K562 (cell line): ENCODE results near the gene SPHK2. TPM values are rescaled to one million over a fixed set of nuclear protein-coding genes. Genes with fewer than 3 reads are reported as not detected.

Experiments
- ATF1 ChIP-seq, 2 experiments: fragments of 450-650 bp in 1 of 2; IDR thresholded peaks; 2 replicates each; pipeline ENCODE4 v1.6.1; 2016; ENCODE audit warnings: missing compliant biosample characterization in 1 of 2, missing genetic modification characterization in 1 of 2
- MEIS2 ChIP-seq: fragments of 450-650 bp; IDR thresholded peaks from 2 replicates; pipeline ENCODE4 v1.6.1; 2014; ENCODE audit warnings: mild to moderate bottlenecking; ENCODE audit not compliant: partially characterized antibody
- NR4A1 ChIP-seq, 2 experiments: fragments of 250-450 bp in 1 of 2; fragments of 450-650 bp in 1 of 2; sonication (Bioruptor Pico) in 1 of 2; IDR thresholded peaks; 2 replicates each; pipeline versions ENCODE4 v1.4.0 to v1.6.1; 2016 to 2020; ENCODE audit warnings: mild to moderate bottlenecking in 2 of 2, missing compliant biosample characterization in 1 of 2, missing genetic modification characterization in 1 of 2, moderate library complexity in 1 of 2
- NRF1 ChIP-seq, 2 experiments: fragments of 450-650 bp; IDR thresholded peaks in 1 of 2; conservative IDR thresholded peaks in 1 of 2; 2 replicates each; pipeline ENCODE4 v1.6.1; 2014; ENCODE audit warnings: mild to moderate bottlenecking in 2 of 2
- RBM25 ChIP-seq: fragments of 200-400 bp; formaldehyde crosslinking; IDR thresholded peaks from 2 replicates; pipeline ENCODE4 v1.6.1; 2018; ENCODE audit warnings: low read length, low read depth, moderate library complexity; ENCODE audit not compliant: severe bottlenecking
- TRIM28 ChIP-seq: fragments of 450-650 bp; IDR thresholded peaks from 2 replicates; pipeline ENCODE4 v1.6.1; 2017
- TSC22D4 ChIP-seq: fragments of 450-650 bp; IDR thresholded peaks from 2 replicates; pipeline ENCODE4 v1.6.1; 2016; ENCODE audit warnings: missing genetic modification characterization, missing biosample characterization, control low read depth
- ZBTB7A ChIP-seq: IDR thresholded peaks from 2 replicates; pipeline ENCODE4 v1.6.1; 2011; ENCODE audit warnings: low read depth, mild to moderate bottlenecking, low read length, moderate library complexity, borderline replicate concordance; ENCODE audit not compliant: control insufficient read depth
- ZKSCAN1 ChIP-seq: fragments of 150-350 bp; IDR thresholded peaks from 2 replicates; pipeline ENCODE4 v1.6.1; 2016; ENCODE audit warnings: low read depth, low read length
- ZNF699 ChIP-seq: fragments of 250-450 bp; sonication (Bioruptor Pico); IDR thresholded peaks from 2 replicates; pipeline ENCODE4 v1.8.0; 2021; ENCODE audit warnings: mild to moderate bottlenecking, moderate library complexity; ENCODE audit not compliant: insufficient replicate concordance
- polyA plus RNA-seq, 8 experiments: library from polyadenylated mRNA; depleted of rRNA in 4 of 8; stranded (reverse) in 5 of 8; unstranded in 3 of 8; fragments of >200 nt; fragmentation: Nextera tagmentation in 2 of 8; fragmentation: Illumina TruSeq in 1 of 8; extraction: Ambion mirVana in 2 of 8; extraction: Trizol in 1 of 8; gene quantifications; 2 replicates each; pipeline versions ENCODE4 v1.2.1 to v1.2.3, GENCODE V29; 2011 to 2014; ENCODE audit warnings: inconsistent platforms in 1 of 8, missing spikeins in 1 of 8
- total RNA-seq, 7 experiments: library from RNA; depleted of rRNA in 6 of 7; stranded (reverse); fragments of >200 nt in 6 of 7; fragmentation: Illumina TruSeq in 2 of 7; extraction: Trizol in 2 of 7; gene quantifications; 2 replicates each; pipeline versions ENCODE4 v1.2.1 to v1.2.3, GENCODE V29; 2011 to 2021; ENCODE audit warnings: low replicate concordance in 1 of 7
- TF ChIP-seq, protein P1 (sequence below), 2 experiments: fragments of 450-650 bp; formaldehyde crosslinking in 1 of 2; IDR thresholded peaks; 2 replicates each; pipeline versions ENCODE4 v1.4.0 to v1.6.1; 2014 to 2020; ENCODE audit warnings: mild to moderate bottlenecking in 2 of 2, borderline replicate concordance in 1 of 2, low read depth in 1 of 2
- TF ChIP-seq, protein P2 (sequence below), 2 experiments: fragments of 450-650 bp in 1 of 2; sonication (generic) in 1 of 2; formaldehyde crosslinking; conservative IDR thresholded peaks; 2 replicates each; pipeline versions ENCODE4 v1.4.0 to v1.8.1; 2020 to 2022; ENCODE audit warnings: mild to moderate bottlenecking in 1 of 2, missing genetic modification reagents in 1 of 2
- TF ChIP-seq, protein P3 (sequence below): sonication (generic); formaldehyde crosslinking; IDR thresholded peaks from 2 replicates; pipeline ENCODE4 v1.9.0; 2022; ENCODE audit warnings: mild to moderate bottlenecking, missing genetic modification reagents

SPHK2 gene
- total and polyA plus RNA-seq, 9 of the 15 experiments (the other 6 are each of a cell fraction or from before 2014, with no cell fraction given), result 0.10 to 15.2 (median 2.9) TPM

DNA sequence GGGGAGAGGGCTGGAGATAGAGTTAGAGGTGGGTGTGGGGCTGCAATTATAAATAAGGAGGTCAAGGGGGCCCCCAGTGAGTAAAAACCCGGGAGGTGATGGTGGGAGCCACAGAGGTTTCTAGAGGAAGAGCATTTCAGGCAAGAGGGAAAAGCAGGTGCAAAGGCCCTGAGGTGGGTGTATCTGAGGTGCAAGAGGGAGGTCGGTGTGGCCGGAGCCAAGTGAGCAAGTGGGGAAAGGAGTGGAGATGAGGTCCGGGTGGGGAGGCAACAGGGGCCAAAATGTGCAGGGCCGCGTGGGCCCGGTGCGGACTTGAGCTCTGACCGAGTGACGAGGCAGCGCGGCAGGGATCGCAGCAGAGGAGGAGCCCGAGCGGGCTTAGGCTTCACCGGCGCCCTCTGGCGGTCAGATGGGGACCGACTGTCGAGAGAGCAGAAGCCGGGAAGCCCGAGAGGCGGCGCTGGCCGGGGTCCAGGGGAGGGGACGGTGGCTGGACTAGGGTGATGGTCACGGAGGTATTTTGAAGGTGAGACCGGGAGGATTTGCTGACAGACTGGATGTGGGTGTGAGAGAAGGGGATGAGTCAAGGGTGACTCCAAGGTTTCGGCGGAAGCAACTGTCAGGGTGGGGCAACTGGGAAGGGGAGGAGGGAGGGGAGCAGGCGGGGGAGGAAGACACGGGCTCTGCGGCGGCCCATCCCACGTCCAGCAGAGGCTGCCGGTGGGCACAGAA, 30.5 kb upstream of the SPHK2 start (continued):
- TF ChIP-seq, protein P1, sequence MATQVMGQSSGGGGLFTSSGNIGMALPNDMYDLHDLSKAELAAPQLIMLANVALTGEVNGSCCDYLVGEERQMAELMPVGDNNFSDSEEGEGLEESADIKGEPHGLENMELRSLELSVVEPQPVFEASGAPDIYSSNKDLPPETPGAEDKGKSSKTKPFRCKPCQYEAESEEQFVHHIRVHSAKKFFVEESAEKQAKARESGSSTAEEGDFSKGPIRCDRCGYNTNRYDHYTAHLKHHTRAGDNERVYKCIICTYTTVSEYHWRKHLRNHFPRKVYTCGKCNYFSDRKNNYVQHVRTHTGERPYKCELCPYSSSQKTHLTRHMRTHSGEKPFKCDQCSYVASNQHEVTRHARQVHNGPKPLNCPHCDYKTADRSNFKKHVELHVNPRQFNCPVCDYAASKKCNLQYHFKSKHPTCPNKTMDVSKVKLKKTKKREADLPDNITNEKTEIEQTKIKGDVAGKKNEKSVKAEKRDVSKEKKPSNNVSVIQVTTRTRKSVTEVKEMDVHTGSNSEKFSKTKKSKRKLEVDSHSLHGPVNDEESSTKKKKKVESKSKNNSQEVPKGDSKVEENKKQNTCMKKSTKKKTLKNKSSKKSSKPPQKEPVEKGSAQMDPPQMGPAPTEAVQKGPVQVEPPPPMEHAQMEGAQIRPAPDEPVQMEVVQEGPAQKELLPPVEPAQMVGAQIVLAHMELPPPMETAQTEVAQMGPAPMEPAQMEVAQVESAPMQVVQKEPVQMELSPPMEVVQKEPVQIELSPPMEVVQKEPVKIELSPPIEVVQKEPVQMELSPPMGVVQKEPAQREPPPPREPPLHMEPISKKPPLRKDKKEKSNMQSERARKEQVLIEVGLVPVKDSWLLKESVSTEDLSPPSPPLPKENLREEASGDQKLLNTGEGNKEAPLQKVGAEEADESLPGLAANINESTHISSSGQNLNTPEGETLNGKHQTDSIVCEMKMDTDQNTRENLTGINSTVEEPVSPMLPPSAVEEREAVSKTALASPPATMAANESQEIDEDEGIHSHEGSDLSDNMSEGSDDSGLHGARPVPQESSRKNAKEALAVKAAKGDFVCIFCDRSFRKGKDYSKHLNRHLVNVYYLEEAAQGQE (IDR thresholded peaks at IDR 0.05; ENCODE audit: borderline replicate concordance), result peak; percentile 71
- TF ChIP-seq, protein P1 (CRISPR knock-in tag; IDR thresholded peaks at IDR 0.05; ENCODE audit: low read depth), result no peak
- TF ChIP-seq RBM25 (peak; percentile 94), TSC22D4 (tag) (no peak), ZKSCAN1 (no peak), NRF1 (conservative IDR thresholded peaks at IDR 0.05 in 1 of 2, IDR thresholded peaks at IDR 0.05 in 1 of 2) (peak; percentile 66 to 67; a peak in 3 of 4 replicates), NR4A1 (CRISPR knock-in tag; IDR thresholded peaks at IDR 0.05) (no peak), NR4A1 (tag; IDR thresholded peaks at IDR 0.05) (0 out of 2 replicates have a peak, but pooled peaks have one; percentile 25), TRIM28 (peak; percentile 62; the same call in 1 of the 2 replicates), ZNF699 (no peak), ZBTB7A (peak; percentile 98), ATF1 (CRISPR knock-in tag; IDR thresholded peaks at IDR 0.05) (no peak), ATF1 (tag; IDR thresholded peaks at IDR 0.05) (peak; percentile 87), MEIS2 (peak; percentile 50)
- TF ChIP-seq, protein P2, sequence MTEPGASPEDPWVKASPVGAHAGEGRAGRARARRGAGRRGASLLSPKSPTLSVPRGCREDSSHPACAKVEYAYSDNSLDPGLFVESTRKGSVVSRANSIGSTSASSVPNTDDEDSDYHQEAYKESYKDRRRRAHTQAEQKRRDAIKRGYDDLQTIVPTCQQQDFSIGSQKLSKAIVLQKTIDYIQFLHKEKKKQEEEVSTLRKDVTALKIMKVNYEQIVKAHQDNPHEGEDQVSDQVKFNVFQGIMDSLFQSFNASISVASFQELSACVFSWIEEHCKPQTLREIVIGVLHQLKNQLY (CRISPR knock-in tag; conservative IDR thresholded peaks at IDR 0.05), result no peak
- TF ChIP-seq, protein P3, sequence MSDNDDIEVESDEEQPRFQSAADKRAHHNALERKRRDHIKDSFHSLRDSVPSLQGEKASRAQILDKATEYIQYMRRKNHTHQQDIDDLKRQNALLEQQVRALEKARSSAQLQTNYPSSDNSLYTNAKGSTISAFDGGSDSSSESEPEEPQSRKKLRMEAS (CRISPR knock-in tag), result peak; percentile 82
